DND-41 (cell line): ENCODE data around the gene UBE2N.

Source experiments
- CTCF ChIP-seq: IDR thresholded peaks from 2 replicates; pipeline ENCODE4 v1.5.1; 2012; ENCODE audit warnings: borderline replicate concordance, low read length, moderate library complexity, mild to moderate bottlenecking; ENCODE audit not compliant: poor library complexity, severe bottlenecking; ENCODE audit errors: extremely low read depth
- EZH2 ChIP-seq: IDR thresholded peaks from 3 replicates; pipeline ENCODE4 v1.6.1; 2012; ENCODE audit warnings: borderline replicate concordance, low read depth, mild to moderate bottlenecking, moderate library complexity, low read length, inconsistent platforms; ENCODE audit not compliant: severe bottlenecking

GRCh38 chr12:93427779-93428564 lies 13.8 kb downstream of the UBE2N start:
- TF ChIP-seq CTCF: no peak
- TF ChIP-seq EZH2: no peak
